ENCODE measurements around the gene PDE4D.

DNA sequence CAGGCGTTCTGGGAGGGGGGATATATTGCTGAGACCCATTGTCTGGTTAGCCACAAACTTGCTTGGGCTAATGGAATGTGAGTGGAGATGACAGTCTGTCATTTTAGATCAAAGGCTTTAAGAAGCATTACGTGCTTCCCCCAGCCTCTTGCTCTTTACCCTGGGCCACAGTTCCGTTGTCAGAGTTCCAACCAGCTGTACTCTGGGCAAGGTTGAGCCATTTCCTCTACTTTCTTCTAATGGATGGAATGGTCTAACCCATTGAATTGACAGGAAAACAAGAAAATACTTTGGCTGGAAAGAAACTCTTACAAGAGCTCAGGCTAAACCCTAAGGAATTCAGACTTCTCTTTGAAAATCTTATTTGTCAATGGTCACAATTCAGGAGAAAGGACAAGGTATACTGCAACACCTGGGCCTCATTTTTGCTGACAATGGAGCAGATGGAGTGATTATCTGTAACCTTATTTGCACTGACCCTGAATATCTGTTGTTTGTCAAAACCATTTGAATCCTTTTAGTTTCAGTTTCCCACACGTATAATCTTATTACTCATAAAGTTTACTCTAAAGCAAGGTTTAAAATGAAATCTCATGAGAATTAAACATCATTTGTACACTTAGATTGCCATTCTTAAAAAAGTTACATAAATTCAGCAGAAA, 231.4 kb downstream of the PDE4D start:
- TF ChIP-seq, protein P1, sequence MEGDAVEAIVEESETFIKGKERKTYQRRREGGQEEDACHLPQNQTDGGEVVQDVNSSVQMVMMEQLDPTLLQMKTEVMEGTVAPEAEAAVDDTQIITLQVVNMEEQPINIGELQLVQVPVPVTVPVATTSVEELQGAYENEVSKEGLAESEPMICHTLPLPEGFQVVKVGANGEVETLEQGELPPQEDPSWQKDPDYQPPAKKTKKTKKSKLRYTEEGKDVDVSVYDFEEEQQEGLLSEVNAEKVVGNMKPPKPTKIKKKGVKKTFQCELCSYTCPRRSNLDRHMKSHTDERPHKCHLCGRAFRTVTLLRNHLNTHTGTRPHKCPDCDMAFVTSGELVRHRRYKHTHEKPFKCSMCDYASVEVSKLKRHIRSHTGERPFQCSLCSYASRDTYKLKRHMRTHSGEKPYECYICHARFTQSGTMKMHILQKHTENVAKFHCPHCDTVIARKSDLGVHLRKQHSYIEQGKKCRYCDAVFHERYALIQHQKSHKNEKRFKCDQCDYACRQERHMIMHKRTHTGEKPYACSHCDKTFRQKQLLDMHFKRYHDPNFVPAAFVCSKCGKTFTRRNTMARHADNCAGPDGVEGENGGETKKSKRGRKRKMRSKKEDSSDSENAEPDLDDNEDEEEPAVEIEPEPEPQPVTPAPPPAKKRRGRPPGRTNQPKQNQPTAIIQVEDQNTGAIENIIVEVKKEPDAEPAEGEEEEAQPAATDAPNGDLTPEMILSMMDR (IDR thresholded peaks at IDR 0.05) = no peak
- no peak for TF ChIP-seq POLR2A (IDR thresholded peaks at IDR 0.05)

Measured in esophagus squamous epithelium (tissue), 4 donors.